GM18873 (cell line): ENCODE data around the gene SPATA24.
"Not testable (repeated sequence)": the region's sequence is repeated elsewhere in the genome, so short reads cannot be mapped to it uniquely, and the experiment has no call there.

Experiments
- ATAC-seq: cut with Tn5 transposase; IDR thresholded peaks from one replicate; pipeline ENCODE4 v1.9.1; 2021; ENCODE audit warnings: mild to moderate bottlenecking, moderate library complexity, moderate number of reproducible peaks; ENCODE audit not compliant: unreplicated experiment, low FRiP score

SPATA24 gene

GRCh38 chr5:139418793-139419192 lies 14.9 kb upstream of the SPATA24 start:
- ATAC-seq: no peak

GRCh38 chr5:139417214-139417613 lies 13.3 kb upstream of the SPATA24 start:
- ATAC-seq: no peak

DNA sequence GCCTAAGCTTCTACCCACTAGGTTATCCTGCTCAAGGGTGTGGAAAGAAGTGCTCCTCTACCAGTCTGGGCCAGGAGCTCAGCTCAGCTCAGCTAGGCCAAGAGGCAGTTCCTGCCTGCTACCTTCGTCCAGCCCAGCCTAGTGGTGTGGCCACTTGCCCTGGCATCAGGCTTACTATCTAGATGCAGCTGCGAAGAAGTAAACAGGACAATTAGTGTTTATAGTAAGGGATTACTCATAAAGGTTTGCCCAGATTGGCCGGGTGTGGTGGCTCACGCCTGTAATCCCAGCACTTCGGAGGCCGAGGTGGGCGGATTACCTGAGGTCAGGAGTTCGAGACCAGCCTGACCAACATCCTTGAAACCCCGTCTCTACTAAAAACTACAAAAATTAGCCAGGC lies 12.8 kb upstream of the SPATA24 start:
- ATAC-seq: no peak

DNA sequence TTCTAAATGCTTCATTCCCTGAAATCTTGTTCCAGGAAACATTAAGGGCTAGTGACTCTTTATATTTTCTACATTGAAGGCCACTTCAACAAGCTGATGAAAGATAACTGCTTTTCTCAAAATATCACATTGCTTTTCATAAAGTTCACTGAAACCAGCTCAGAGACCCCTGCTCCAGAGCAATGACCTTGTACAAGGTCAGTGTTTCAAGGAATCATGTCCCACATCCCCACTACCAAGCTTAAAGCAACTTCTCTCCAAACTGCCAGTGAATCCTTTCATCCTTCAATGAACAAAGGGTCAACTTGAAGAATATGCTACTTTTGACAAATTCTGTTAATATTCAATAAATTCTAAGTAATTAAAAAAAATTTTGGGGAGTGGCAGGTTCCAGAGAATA lies 12.0 kb upstream of the SPATA24 start:
- ATAC-seq: no peak

- ATAC-seq: no peak
Measured at GRCh38 chr5:139415221-139415861, 11.5 kb upstream of the SPATA24 start.

GRCh38 chr5:139414581-139415130 lies 10.8 kb upstream of the SPATA24 start:
- ATAC-seq: no peak

GRCh38 chr5:139413963-139414362 lies 10.1 kb upstream of the SPATA24 start:
- no peak for ATAC-seq

DNA sequence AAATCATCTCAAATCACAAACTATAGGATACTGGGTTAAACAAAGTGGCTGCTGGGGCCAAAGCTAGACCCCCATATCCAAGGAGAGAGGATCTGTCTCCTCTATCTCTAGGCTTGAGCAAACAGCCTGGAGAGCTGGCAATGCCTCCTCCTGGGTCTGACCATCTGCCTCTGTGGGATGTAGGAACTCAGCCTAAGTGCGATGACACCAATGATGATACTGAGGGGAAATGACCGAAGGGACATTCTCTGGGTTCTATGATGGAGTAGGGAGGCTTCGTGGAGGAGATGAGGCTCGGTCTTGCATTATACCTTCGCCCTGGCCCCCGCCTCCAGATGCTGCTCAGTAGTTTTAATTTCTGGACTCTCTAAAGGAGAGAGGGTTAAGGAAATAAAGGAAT lies 9.3 kb upstream of the SPATA24 start:
- ATAC-seq: no peak

GRCh38 chr5:139410993-139411828 lies 7.3 kb upstream of the SPATA24 start:
- ATAC-seq: no peak

GRCh38 chr5:139410121-139410992 lies 6.5 kb upstream of the SPATA24 start:
- no peak for ATAC-seq

DNA sequence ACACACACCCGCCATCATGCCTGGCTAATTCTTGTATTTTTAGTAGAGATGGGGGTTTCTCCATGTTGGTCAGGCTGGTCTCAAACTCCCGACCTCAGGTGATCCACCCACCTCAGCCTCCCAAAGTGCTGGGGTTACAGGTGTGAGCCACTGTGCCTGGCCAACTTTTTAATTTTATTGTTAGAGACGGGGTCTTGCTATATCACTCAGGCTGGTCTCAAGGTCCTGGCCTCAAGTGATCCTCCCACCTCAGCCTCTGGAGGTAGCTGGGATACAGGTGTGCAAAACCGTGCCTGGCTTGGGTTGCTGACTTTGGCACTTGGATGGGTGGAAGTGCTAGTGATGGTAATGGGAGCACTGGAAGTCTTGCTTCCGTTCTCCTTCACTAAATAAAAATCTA lies 5.2 kb upstream of the SPATA24 start:
- not testable (repeated sequence) for ATAC-seq

GRCh38 chr5:139408191-139408590 lies 4.3 kb upstream of the SPATA24 start:
- ATAC-seq: no peak

GRCh38 chr5:139407517-139407916 lies 3.6 kb upstream of the SPATA24 start:
- no peak for ATAC-seq

- ATAC-seq: no peak
Measured at GRCh38 chr5:139406963-139407362, 3.1 kb upstream of the SPATA24 start.

GRCh38 chr5:139404484-139404840 lies 573 bp upstream of the SPATA24 start:
- no peak for ATAC-seq

DNA sequence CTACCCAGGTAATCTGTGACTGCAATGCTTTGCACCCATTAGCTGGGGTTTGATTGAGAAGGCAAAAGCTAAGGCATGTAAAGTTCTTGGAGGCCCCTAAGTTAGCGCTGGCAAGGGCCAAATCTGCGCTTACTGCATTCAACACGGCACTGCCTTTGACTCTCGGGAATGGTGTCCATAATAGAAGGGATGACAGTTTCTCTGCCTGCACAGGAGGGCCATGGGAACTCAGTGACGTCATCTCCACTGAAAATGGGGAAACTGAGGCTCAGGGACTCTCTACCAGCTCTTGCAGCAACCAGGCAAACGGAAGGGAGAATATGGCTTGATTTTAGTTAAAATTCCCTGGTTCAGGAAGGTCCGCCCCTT lies 487 bp downstream of the SPATA24 start:
- no peak for ATAC-seq

- no peak for ATAC-seq
Measured at GRCh38 chr5:139402561-139403158, 1.2 kb downstream of the SPATA24 start.

DNA sequence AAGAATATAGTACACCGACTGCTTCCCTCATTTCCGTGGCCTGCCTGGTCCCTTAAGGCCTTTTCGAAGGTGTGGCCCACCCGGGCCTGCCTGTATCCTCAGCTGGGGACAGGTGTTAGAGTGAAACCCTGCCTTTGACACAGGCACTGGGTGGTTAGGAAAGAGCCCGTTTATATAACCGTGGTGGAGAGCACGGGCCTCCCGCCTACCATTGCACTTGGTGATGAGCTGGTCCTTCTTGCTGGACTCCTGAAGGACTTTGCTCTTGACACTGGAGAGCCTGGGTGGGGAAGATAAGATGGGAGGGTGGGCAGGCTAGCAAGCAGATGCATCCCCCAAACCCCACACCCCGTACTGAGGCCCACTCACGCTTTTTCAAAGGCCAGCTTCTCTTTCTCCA lies 2.3 kb downstream of the SPATA24 start:
- ATAC-seq: no peak

- ATAC-seq: no peak
Measured at GRCh38 chr5:139399501-139400121, 4.3 kb downstream of the SPATA24 start.

- no peak for ATAC-seq
Measured at GRCh38 chr5:139397921-139398320, 6.0 kb downstream of the SPATA24 start.
